Chondrocyte (in vitro differentiated cells): ENCODE results near the gene ASB13. TPM values are rescaled to one million over a fixed set of nuclear protein-coding genes. Genes with fewer than 3 reads are reported as not detected.

Source experiments
- DNase-seq: peaks from one replicate; pipeline ENCODE4 v3.0.0; 2021; ENCODE audit warnings: mixed read lengths, low spot score
- H3K27ac Mint-ChIP-seq: one replicate; pipeline ENCODE4 v1.8.0; 2021; ENCODE audit warnings: mild to moderate bottlenecking, moderate library complexity, mixed read lengths; ENCODE audit not compliant: unreplicated experiment
- H3K27me3 Mint-ChIP-seq: 2 replicates; pipeline ENCODE4 v1.8.0; 2021; ENCODE audit warnings: low read depth, mixed read lengths
- H3K36me3 Mint-ChIP-seq: 2 replicates; pipeline ENCODE4 v1.8.0; 2021; ENCODE audit warnings: low read depth, mixed read lengths
- H3K4me1 Mint-ChIP-seq: 2 replicates; pipeline ENCODE4 v1.8.0; 2021; ENCODE audit warnings: low read depth, mild to moderate bottlenecking, mixed read lengths
- H3K4me3 Mint-ChIP-seq: one replicate; pipeline ENCODE4 v1.8.0; 2021; ENCODE audit warnings: mild to moderate bottlenecking, moderate library complexity, mixed read lengths; ENCODE audit not compliant: unreplicated experiment
- H3K9me3 Mint-ChIP-seq: 2 replicates; pipeline ENCODE4 v1.8.0; 2021; ENCODE audit warnings: low read depth, mixed read lengths
- total RNA-seq: library from RNA; stranded (reverse); gene quantifications from 3 replicates; pipeline ENCODE4 v1.2.1, GENCODE V29; 2021
- TF ChIP-seq, protein P1 (sequence below): fragments of 200-600 bp; sonication (generic); IDR thresholded peaks from 2 replicates; pipeline ENCODE4 v1.5.0; 2021; ENCODE audit warnings: antibody characterized with exemption, mild to moderate bottlenecking, moderate library complexity

ASB13 gene
- total RNA-seq, 1 donor from 2014 or later, result 14.0 TPM

DNA sequence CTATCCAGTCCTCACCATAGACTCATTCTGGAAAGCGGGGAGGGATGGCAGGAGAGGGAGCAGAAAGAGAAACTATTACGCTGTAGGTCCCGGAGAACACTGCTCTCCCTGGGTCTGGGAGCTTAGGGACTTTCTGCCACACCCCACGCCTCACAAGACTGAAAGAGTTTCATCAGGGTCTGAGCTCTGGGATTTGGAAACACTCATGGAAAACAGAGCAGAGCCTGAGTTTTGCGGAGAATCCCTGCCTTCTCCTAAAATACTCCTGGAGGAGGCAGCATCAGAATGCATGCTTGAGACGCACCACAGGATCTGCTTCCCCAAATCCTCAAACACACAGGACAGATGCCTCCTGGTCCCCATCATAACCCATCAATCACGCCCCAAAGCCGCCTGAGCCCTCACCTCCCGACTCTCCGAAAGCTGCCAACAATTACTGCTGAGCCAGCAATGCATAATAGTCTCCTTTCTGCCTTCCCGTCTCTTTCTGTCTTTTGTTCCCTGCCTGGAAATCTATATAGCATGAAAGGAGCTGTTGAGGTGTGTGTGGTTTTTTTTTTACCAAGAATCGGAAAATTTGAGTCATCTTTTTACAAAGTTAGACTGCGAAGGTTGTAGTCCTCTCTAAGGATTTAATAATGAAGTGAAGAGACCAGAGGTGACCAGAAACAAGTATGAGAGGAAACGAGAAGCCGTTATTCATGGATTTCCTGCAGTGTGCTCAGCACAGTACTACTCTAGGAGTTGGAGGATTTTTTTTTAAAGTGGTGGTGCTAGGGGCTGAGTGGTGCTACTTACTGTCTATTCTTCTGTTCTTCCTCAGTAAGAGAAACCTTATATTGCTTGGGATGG is 37.7 kb downstream of the ASB13 start:
- Mint-ChIP-seq H3K4me1 (peaks cover 42% of the 10 kb centered on the region), H3K36me3 (no peaks in the 10 kb centered on the region), H3K27me3 (no peaks in the 10 kb centered on the region), H3K27ac (peak overlapping the region; percentile 81), H3K9me3 (no peaks in the 10 kb centered on the region), H3K4me3 (peak overlapping the region; percentile 11)
- no peak for DNase-seq
- TF ChIP-seq, protein P1, sequence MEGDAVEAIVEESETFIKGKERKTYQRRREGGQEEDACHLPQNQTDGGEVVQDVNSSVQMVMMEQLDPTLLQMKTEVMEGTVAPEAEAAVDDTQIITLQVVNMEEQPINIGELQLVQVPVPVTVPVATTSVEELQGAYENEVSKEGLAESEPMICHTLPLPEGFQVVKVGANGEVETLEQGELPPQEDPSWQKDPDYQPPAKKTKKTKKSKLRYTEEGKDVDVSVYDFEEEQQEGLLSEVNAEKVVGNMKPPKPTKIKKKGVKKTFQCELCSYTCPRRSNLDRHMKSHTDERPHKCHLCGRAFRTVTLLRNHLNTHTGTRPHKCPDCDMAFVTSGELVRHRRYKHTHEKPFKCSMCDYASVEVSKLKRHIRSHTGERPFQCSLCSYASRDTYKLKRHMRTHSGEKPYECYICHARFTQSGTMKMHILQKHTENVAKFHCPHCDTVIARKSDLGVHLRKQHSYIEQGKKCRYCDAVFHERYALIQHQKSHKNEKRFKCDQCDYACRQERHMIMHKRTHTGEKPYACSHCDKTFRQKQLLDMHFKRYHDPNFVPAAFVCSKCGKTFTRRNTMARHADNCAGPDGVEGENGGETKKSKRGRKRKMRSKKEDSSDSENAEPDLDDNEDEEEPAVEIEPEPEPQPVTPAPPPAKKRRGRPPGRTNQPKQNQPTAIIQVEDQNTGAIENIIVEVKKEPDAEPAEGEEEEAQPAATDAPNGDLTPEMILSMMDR, result peak; percentile 8

DNA sequence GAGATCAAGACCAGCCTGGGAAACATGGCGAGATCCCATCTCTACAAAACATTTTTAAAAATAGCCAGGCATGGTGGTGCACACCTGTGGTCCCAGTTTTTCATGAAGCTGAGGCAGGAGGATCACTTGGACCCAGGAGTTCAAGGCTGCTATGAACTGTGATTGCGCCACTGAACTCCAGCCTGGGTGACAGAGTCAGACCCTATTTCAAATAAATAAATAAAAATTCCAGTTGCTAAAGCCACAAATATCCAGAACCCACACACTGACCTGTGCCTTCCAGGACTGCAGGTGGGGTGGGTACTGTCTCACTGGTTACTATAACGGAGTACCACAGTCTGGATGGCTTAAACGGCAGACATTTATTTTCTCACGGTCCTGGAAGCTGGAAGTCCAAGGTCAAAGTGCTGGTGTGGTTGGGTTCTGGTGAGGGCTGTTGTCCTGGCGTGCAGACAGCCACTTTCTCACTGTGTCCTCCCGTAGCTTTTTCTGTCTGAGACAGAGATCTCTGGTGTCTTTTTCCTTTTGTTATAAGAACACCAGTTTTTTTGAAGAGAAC is 38.8 kb downstream of the ASB13 start:
- peaks cover 38% of the 10 kb centered on the region for H3K4me1 Mint-ChIP-seq
- TF ChIP-seq, protein P1, result no peak
- no peaks in the 10 kb centered on the region for H3K36me3 Mint-ChIP-seq
- H3K4me3 Mint-ChIP-seq, result no peak overlapping the region
- H3K27me3 Mint-ChIP-seq, result no peaks in the 10 kb centered on the region
- no peak overlapping the region for H3K27ac Mint-ChIP-seq
- no peak for DNase-seq
- no peaks in the 10 kb centered on the region for H3K9me3 Mint-ChIP-seq

DNA sequence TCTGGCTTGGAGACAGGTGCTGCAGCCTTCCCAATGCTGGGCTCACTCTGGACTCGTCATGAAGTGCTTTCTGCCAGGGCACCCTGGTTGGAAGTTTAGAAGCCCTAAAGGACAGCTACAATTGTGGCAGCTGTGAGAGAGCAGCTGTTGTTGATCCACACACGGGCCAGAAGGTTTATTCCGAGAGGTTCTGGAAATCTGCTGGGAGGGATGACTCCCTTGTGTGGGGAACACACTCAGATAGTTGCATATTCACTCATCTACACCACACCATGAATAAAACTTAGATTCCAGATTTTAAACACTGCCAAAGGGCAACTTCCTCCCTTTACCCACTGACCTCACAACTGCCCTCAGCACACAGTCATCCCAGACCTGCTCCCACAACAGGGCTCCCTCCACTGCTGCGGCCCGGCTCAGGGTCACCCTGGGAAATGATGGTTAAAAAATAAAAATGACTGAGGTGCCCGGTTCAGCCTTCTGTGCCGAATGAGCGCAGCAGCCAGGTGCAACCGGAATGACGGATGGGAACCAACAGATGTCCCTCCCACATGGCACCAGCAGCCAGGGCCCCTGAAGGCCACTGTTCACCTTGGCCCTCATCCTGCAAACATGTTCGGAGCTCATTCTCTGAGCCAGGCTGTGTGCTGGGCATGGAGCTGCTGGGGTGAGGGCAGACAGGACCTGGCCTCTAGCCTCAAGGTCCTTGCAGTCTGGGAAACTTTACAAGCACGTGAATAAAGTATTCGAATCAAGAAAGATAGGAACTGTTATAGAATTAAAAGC is 40.2 kb downstream of the ASB13 start:
- no peak for DNase-seq
- no peaks in the 10 kb centered on the region for H3K9me3 Mint-ChIP-seq

DNA sequence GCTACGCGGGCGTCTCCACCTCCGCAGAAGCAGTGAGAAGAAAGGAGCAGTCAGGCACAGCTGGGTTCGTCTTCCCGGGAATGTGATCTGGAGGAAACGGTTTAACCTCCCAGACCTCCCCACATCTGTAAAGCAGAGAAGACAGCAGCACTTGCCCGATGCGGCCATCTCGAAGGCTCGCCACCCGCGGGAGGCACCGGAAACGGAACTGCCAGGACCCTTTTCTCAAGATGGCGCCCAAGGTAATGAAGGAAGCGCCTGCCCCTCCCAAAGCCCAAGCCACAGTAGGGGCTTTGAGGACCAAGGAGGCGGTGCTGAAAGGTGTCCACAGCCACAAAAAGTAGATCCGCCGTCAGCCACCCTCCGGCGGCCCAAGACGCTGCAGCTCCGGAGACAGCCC is 41.7 kb downstream of the ASB13 start:
- no peak overlapping the region for H3K27ac Mint-ChIP-seq
- TF ChIP-seq, protein P1, result no peak
- no peak overlapping the region for H3K4me3 Mint-ChIP-seq
- no peaks in the 10 kb centered on the region for H3K27me3 Mint-ChIP-seq
- peaks cover 43% of the 10 kb centered on the region for H3K4me1 Mint-ChIP-seq
- no peaks in the 10 kb centered on the region for H3K9me3 Mint-ChIP-seq
- H3K36me3 Mint-ChIP-seq, result no peaks in the 10 kb centered on the region
- no peak for DNase-seq

More for the DNA sequence above, 40.2 kb downstream of the ASB13 start:
- Mint-ChIP-seq H3K27me3 (no peaks in the 10 kb centered on the region), H3K4me1 (peaks cover 32% of the 10 kb centered on the region), H3K4me3 (no peak overlapping the region), H3K27ac (no peak overlapping the region), H3K36me3 (no peaks in the 10 kb centered on the region)
- TF ChIP-seq, protein P1, result no peak

DNA sequence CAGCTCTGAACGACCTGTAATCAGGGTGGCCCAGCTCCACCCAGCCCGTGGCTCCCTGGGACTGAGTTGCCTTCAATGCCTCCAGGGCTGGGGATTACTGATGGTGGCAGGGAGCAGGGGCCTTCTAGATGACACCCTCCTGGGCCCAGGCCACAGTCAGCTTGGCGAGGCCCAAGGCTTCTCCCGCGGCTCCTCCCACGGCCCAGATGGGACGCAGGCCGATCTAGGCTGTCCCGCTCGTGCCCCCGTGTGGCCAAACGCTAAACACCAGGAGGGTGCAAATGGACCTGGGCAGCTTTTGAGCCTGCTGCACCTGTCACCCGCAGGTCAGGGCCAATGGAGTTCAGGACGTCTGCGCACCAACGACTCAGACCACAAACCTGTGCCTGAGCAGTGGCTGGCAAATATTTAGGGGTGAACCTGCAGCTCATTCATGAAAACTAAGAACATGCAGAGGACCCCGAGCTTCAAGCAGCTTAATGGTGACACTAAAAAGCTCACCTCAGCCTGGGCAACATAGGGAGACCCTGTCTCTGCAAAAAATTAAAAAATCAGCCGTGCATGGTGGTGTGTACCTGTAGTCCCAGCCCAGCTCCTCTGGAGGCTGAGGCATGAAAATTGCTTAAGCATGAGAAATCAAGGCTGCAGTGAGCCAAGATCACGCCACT is 43.2 kb downstream of the ASB13 start:
- H3K27ac Mint-ChIP-seq, result no peak overlapping the region
- TF ChIP-seq, protein P1, result peak; percentile 97
- no peaks in the 10 kb centered on the region for H3K36me3 Mint-ChIP-seq
- H3K27me3 Mint-ChIP-seq, result no peaks in the 10 kb centered on the region
- no peak overlapping the region for H3K4me3 Mint-ChIP-seq
- no peaks in the 10 kb centered on the region for H3K9me3 Mint-ChIP-seq
- peak; percentile 96 for DNase-seq
- peaks cover 44% of the 10 kb centered on the region for H3K4me1 Mint-ChIP-seq
